Suprapubic skin (tissue), 4 donors: ENCODE data around the gene BANP.

Experiments used
- POLR2A ChIP-seq, 2 donors: fragments of 450-650 bp; IDR thresholded peaks; one replicate each; pipeline ENCODE4 v1.6.1; 2017; ENCODE audit warnings: antibody characterized with exemption in 2 of 2, mild to moderate bottlenecking in 2 of 2, moderate library complexity in 2 of 2
- POLR2AphosphoS5 ChIP-seq, 3 donors: sonication (generic); formaldehyde crosslinking; IDR thresholded peaks; one replicate each; pipeline ENCODE4 v1.6.1; 2017; ENCODE audit warnings: antibody characterized with exemption in 3 of 3
- TF ChIP-seq, protein P1 (sequence below), 2 donors: fragments of 200-600 bp in 1 of 2; fragments of 450-650 bp in 1 of 2; sonication (generic) in 1 of 2; IDR thresholded peaks; one replicate each; pipeline ENCODE4 v1.5.1; 2016 to 2019; ENCODE audit warnings: antibody characterized with exemption in 2 of 2, mild to moderate bottlenecking in 1 of 2, moderate library complexity in 1 of 2

DNA sequence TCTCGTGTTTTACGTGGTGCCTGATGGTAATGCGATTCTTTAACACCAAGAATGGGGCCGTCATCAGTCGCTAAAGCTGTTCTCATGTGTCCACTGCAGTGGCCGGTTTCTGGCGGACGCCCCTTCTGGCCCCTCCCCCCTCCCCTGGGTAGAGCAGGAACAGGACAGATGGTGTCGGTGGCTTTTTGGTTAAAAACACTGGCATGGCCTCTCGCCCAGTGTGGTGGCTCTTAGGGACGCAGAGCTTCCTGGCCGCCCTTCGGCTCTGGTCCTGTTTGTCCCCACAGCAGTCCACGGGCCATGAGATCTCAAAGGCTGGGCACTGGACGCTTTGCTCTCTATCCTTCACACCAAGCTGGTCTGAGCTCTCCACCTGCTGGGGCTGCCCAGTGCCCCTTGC, 151.8 kb downstream of the BANP start:
- TF ChIP-seq POLR2AphosphoS5 (IDR thresholded peaks at IDR 0.05) (no peak), POLR2A (IDR thresholded peaks at IDR 0.05) (no peak)
- TF ChIP-seq, protein P1, sequence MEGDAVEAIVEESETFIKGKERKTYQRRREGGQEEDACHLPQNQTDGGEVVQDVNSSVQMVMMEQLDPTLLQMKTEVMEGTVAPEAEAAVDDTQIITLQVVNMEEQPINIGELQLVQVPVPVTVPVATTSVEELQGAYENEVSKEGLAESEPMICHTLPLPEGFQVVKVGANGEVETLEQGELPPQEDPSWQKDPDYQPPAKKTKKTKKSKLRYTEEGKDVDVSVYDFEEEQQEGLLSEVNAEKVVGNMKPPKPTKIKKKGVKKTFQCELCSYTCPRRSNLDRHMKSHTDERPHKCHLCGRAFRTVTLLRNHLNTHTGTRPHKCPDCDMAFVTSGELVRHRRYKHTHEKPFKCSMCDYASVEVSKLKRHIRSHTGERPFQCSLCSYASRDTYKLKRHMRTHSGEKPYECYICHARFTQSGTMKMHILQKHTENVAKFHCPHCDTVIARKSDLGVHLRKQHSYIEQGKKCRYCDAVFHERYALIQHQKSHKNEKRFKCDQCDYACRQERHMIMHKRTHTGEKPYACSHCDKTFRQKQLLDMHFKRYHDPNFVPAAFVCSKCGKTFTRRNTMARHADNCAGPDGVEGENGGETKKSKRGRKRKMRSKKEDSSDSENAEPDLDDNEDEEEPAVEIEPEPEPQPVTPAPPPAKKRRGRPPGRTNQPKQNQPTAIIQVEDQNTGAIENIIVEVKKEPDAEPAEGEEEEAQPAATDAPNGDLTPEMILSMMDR (IDR thresholded peaks at IDR 0.05), result no peak
